Peyer's patch (tissue), 4 donors: ENCODE measurements around the gene GDPD2. TPM values are rescaled to one million over a fixed set of nuclear protein-coding genes. Genes with fewer than 3 reads are reported as not detected.

Source experiments
- DNase-seq, 3 donors: peaks; one replicate each; pipeline ENCODE4 v3.0.0-alpha.2; 2017 to 2019
- H3K27ac ChIP-seq, 4 donors: fragments of 200-600 bp; sonication (generic); one replicate each; pipeline ENCODE4 v1.5.1; 2016 to 2019
- H3K27me3 ChIP-seq, 2 donors: fragments of 200-600 bp; sonication (generic); one replicate each; pipeline ENCODE4 v1.5.1; 2019
- H3K36me3 ChIP-seq, 3 donors: fragments of 200-600 bp; sonication (generic); one replicate each; pipeline ENCODE4 v1.5.1; 2016 to 2019
- H3K4me1 ChIP-seq, 4 donors: fragments of 200-600 bp; sonication (generic); one replicate each; pipeline ENCODE4 v1.5.1; 2016 to 2019
- H3K4me3 ChIP-seq, 4 donors: fragments of 200-600 bp; sonication (generic); 1 replicate in 3 of 4; 2 replicates in 1 of 4; pipeline ENCODE4 v1.5.1; 2016 to 2019; ENCODE audit warnings: mild to moderate bottlenecking in 1 of 4
- H3K9me3 ChIP-seq, 4 donors: fragments of 200-600 bp; sonication (generic); one replicate each; pipeline ENCODE4 v1.5.1; 2016 to 2019; ENCODE audit warnings: mild to moderate bottlenecking in 1 of 4
- CTCF ChIP-seq, 6 experiments: fragments of 450-650 bp in 4 of 6; fragments of 200-600 bp in 2 of 6; sonication (generic) in 1 of 6; IDR thresholded peaks; one replicate each; pipeline ENCODE4 v1.5.1; 2017 to 2019; ENCODE audit warnings: antibody characterized with exemption in 6 of 6, mild to moderate bottlenecking in 3 of 6, moderate library complexity in 1 of 6
- POLR2A ChIP-seq, 2 donors: fragments of 450-650 bp; IDR thresholded peaks; one replicate each; pipeline ENCODE4 v1.5.1; 2017; ENCODE audit warnings: antibody characterized with exemption in 2 of 2, mild to moderate bottlenecking in 2 of 2, moderate library complexity in 2 of 2
- total RNA-seq, 4 donors: library from RNA; depleted of rRNA; stranded (reverse); fragments of >200 nt; gene quantifications; one replicate each; pipeline ENCODE4 v1.1.0, GENCODE V29; 2016

Gene GDPD2
- total RNA-seq, 4 donors from 2014 or later, result 37.0 to 84.4 (median 78.8) TPM; not detected in 1

- peaks cover 0 to 20% (median 0%) of the 10 kb centered on the region in 4 donors for H3K4me1 ChIP-seq
- no peaks in the 10 kb centered on the region for H3K36me3 ChIP-seq
- TF ChIP-seq CTCF (IDR thresholded peaks at IDR 0.05), result no peak
- peak in 1 of 2 donors; percentile 11 for TF ChIP-seq POLR2A (IDR thresholded peaks at IDR 0.05)
- peak overlapping the region in 2 of 4 donors; percentile 21 to 34 for H3K4me3 ChIP-seq
- DNase-seq, result no peak
- H3K27me3 ChIP-seq, result no peaks in the 10 kb centered on the region
- H3K9me3 ChIP-seq, result no peaks in the 10 kb centered on the region
- peak overlapping the region in 3 of 4 donors; percentile 72 to 84 (median 79) for H3K27ac ChIP-seq
Observed at GRCh38 chrX:70477734-70478075, 54.6 kb downstream of the GDPD2 start.

GRCh38 chrX:70478526-70479245 lies 55.6 kb downstream of the GDPD2 start:
- H3K36me3 ChIP-seq, result no peaks in the 10 kb centered on the region
- no peaks in the 10 kb centered on the region for H3K9me3 ChIP-seq
- no peaks in the 10 kb centered on the region for H3K27me3 ChIP-seq
- H3K4me1 ChIP-seq, result peaks cover 0 to 20% (median 0%) of the 10 kb centered on the region in 4 donors
- TF ChIP-seq CTCF (IDR thresholded peaks at IDR 0.05) (no peak), POLR2A (IDR thresholded peaks at IDR 0.05) (no peak)
- H3K27ac ChIP-seq, result peak overlapping the region in 3 of 4 donors; percentile 72 to 84 (median 79)
- H3K4me3 ChIP-seq, result peak overlapping the region in 2 of 4 donors; percentile 25 to 34
- no peak for DNase-seq

- Histone ChIP-seq H3K4me3 (peak overlapping the region in 2 of 4 donors; percentile 25 to 34), H3K36me3 (no peaks in the 10 kb centered on the region), H3K9me3 (no peaks in the 10 kb centered on the region), H3K27me3 (no peaks in the 10 kb centered on the region), H3K4me1 (peaks cover 0 to 20% (median 0%) of the 10 kb centered on the region in 4 donors), H3K27ac (peak overlapping the region in 3 of 4 donors; percentile 72 to 84 (median 79))
- DNase-seq, result no peak
- TF ChIP-seq CTCF (IDR thresholded peaks at IDR 0.05), result no peak
- TF ChIP-seq POLR2A (IDR thresholded peaks at IDR 0.05), result peak in 1 of 2 donors; percentile 53
Observed at GRCh38 chrX:70479247-70479921, 56.3 kb downstream of the GDPD2 start.

GRCh38 chrX:70479922-70480659 lies 57.0 kb downstream of the GDPD2 start:
- TF ChIP-seq CTCF (IDR thresholded peaks at IDR 0.05) (no peak), POLR2A (IDR thresholded peaks at IDR 0.05) (no peak)
- H3K27me3 ChIP-seq, result no peaks in the 10 kb centered on the region
- H3K4me1 ChIP-seq, result peaks cover 0 to 20% (median 0%) of the 10 kb centered on the region in 4 donors
- DNase-seq, result peak in 2 of 3 donors; percentile 53 to 60
- peak overlapping the region in 3 of 4 donors; percentile 53 to 84 (median 79) for H3K27ac ChIP-seq
- no peaks in the 10 kb centered on the region for H3K36me3 ChIP-seq
- H3K9me3 ChIP-seq, result no peaks in the 10 kb centered on the region
- H3K4me3 ChIP-seq, result no peak overlapping the region

GRCh38 chrX:70480660-70481018 lies 57.5 kb downstream of the GDPD2 start:
- Histone ChIP-seq H3K27ac (peak overlapping the region in 3 of 4 donors; percentile 53 to 84 (median 79)), H3K4me3 (no peak overlapping the region), H3K4me1 (peaks cover 0 to 20% (median 0%) of the 10 kb centered on the region in 4 donors), H3K36me3 (no peaks in the 10 kb centered on the region), H3K9me3 (no peaks in the 10 kb centered on the region), H3K27me3 (no peaks in the 10 kb centered on the region)
- TF ChIP-seq POLR2A (IDR thresholded peaks at IDR 0.05), result no peak
- TF ChIP-seq CTCF (IDR thresholded peaks at IDR 0.05), result no peak
- no peak for DNase-seq
